ENCODE results near the gene IGF1R. TPM values are rescaled to one million over a fixed set of nuclear protein-coding genes. Genes with fewer than 3 reads are reported as not detected.
"Not testable (repeated sequence)": the region's sequence is repeated elsewhere in the genome, so short reads cannot be mapped to it uniquely, and the experiment has no call there.

Gene IGF1R
- total RNA-seq, 1 experiment from 2014 or later = 30.9 TPM

GRCh38 chr15:98950248-98950647 is 301.9 kb downstream of the IGF1R start:
- no peak for DNase-seq (ENCODE audit: extremely low read depth, low read depth)

DNA sequence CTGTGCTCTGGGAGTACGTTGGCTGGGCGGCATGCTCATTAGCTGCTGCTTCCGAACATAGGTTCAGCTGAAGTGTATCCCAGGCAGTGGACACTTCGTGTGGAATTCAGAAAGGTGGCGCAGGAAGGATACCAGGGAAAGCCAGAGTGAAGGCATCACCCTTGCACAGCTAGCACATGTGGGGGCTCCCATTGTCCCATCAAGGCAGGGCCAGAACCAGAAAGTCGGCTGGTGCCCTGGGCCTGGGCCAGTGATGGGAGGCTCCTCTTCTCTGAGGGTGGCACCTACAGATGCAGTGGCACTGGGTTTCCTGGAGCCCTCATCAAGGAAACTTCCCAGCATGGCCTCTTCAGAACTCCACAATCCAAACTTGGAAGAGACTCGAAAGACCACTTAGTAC is 302.7 kb downstream of the IGF1R start:
- DNase-seq (ENCODE audit: extremely low read depth, low read depth) = no peak

- DNase-seq (ENCODE audit: extremely low read depth, low read depth) = no peak
Measured at GRCh38 chr15:98951493-98952320, 303.4 kb downstream of the IGF1R start.

GRCh38 chr15:98952381-98952803 is 304.1 kb downstream of the IGF1R start:
- no peak for DNase-seq (ENCODE audit: extremely low read depth, low read depth)

GRCh38 chr15:98953000-98953787 is 304.9 kb downstream of the IGF1R start:
- no peak for DNase-seq (ENCODE audit: extremely low read depth, low read depth)

- no peak for DNase-seq (ENCODE audit: extremely low read depth, low read depth)
Measured at GRCh38 chr15:98953968-98954367, 305.6 kb downstream of the IGF1R start.

DNA sequence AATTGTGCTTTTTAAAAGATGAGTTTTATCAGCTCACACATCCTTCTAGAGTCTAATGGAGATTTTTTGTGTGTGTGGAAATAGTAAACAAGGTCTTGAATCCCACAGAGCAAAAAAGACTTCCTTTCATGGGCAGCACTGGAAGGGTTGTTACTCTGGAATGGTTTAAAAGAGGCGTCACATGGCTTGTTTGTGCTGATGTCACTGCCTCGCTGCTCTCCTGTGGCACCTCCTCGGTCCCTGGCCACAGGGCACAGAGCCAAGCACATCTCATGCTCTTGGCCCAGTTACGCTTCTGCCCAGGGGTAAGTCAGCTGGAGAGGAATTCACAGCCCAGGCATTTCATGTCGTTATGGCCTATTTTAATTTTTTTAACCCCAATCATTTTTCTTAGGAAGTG is 306.1 kb downstream of the IGF1R start:
- DNase-seq (ENCODE audit: extremely low read depth, low read depth) = no peak

DNA sequence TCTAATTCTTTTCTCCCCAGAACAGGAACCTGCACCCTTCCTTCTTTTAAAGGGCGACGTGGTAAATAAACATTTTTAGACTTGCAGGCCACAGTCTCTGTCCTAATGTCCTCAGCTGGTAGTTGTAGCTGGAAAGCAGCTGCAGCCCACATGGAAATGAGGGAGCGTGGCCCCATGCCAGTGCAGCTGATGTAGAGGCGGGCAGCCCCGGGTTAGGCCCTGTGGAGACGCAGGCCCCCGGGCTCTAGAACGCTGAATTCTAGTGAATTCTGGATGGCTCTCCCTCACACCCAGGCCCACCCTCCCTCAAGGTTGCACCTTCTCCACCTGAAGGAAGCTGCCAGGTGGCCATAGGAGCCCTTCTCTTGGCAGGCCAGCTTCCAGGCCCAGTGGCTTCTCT is 307.0 kb downstream of the IGF1R start:
- no peak for DNase-seq (ENCODE audit: extremely low read depth, low read depth)

- no peak for DNase-seq (ENCODE audit: extremely low read depth, low read depth)
Measured at GRCh38 chr15:98955961-98956723, 307.8 kb downstream of the IGF1R start.

DNA sequence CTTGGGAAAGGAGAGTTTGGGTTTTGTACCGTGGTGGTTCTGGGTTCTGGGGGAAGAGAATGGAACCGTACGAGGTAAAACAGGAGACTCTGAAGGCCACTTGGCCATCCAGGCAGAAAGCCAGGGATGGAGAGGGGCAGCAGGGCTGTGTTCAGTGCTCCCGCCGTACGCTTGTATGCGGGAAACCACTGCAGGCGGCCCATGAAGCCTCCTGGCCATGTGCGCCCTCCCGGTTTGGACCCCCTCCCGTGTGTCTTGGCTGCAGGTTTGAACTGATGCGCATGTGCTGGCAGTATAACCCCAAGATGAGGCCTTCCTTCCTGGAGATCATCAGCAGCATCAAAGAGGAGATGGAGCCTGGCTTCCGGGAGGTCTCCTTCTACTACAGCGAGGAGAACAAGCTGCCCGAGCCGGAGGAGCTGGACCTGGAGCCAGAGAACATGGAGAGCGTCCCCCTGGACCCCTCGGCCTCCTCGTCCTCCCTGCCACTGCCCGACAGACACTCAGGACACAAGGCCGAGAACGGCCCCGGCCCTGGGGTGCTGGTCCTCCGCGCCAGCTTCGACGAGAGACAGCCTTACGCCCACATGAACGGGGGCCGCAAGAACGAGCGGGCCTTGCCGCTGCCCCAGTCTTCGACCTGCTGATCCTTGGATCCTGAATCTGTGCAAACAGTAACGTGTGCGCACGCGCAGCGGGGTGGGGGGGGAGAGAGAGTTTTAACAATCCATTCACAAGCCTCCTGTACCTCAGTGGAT is 308.6 kb downstream of the IGF1R start:
- DNase-seq (ENCODE audit: extremely low read depth, low read depth) = no peak

DNA sequence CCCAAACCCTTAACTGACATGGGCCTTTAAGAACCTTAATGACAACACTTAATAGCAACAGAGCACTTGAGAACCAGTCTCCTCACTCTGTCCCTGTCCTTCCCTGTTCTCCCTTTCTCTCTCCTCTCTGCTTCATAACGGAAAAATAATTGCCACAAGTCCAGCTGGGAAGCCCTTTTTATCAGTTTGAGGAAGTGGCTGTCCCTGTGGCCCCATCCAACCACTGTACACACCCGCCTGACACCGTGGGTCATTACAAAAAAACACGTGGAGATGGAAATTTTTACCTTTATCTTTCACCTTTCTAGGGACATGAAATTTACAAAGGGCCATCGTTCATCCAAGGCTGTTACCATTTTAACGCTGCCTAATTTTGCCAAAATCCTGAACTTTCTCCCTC is 309.3 kb downstream of the IGF1R start:
- no peak for DNase-seq (ENCODE audit: extremely low read depth, low read depth)

GRCh38 chr15:98958076-98958475 is 309.7 kb downstream of the IGF1R start:
- DNase-seq (ENCODE audit: extremely low read depth, low read depth) = no peak

GRCh38 chr15:98958918-98959639 is 310.7 kb downstream of the IGF1R start:
- no peak for DNase-seq (ENCODE audit: extremely low read depth, low read depth)

DNA sequence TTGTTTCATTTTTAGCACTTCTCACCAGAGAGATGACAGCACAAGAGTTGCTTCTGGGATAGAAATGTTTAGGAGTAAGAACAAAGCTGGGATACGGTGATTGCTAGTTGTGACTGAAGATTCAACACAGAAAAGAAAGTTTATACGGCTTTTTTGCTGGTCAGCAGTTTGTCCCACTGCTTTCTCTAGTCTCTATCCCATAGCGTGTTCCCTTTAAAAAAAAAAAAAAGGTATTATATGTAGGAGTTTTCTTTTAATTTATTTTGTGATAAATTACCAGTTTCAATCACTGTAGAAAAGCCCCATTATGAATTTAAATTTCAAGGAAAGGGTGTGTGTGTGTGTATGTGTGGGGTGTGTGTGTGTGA is 311.3 kb downstream of the IGF1R start:
- no peak for DNase-seq (ENCODE audit: extremely low read depth, low read depth)

- no peak for DNase-seq (ENCODE audit: extremely low read depth, low read depth)
Measured at GRCh38 chr15:98960555-98961050, 312.3 kb downstream of the IGF1R start.

GRCh38 chr15:98963444-98963843 is 315.1 kb downstream of the IGF1R start:
- DNase-seq (ENCODE audit: extremely low read depth, low read depth) = no peak

GRCh38 chr15:98964466-98965133 is 316.3 kb downstream of the IGF1R start:
- DNase-seq (ENCODE audit: extremely low read depth, low read depth) = no peak

GRCh38 chr15:98965134-98965491 is 316.8 kb downstream of the IGF1R start:
- not testable (repeated sequence) for DNase-seq (ENCODE audit: extremely low read depth, low read depth)

DNA sequence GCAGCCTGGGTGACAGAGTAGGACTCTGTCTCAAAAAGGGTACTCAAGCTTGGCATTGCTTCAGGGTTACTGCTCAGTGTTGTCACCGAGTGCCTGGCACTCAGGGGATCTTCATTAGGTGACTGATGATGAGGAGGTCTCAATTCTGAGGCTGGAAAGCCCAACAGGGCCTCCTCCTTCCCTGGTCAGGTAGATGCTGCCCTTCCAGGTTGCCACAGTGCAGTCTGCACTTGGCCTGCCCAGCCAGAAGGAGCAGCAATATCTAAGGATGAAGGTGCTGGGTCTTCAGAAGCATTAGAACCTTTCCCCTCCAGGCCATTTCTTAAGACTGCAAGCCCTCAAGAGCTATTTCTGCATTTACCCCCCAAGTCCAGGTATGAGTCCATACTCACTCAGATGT is 317.3 kb downstream of the IGF1R start:
- DNase-seq (ENCODE audit: extremely low read depth, low read depth) = no peak

Data from NCI-H460 (cell line).